Measurements from ENCODE around the gene ATP2C1.
"Not testable (repeated sequence)": the region's sequence is repeated elsewhere in the genome, so short reads cannot be mapped to it uniquely, and the experiment has no call there.

GRCh38 chr3:130862130-130862529, 31.8 kb upstream of the ATP2C1 start:
- not testable (repeated sequence) for TF ChIP-seq POLR2A (IDR thresholded peaks at IDR 0.05); CTCF (IDR thresholded peaks at IDR 0.05 in 8 of 11, conservative IDR thresholded peaks at IDR 0.05 in 3 of 11); POLR2AphosphoS5 (IDR thresholded peaks at IDR 0.05)
